LNCAP (cell line): Measurements from ENCODE around the gene SLC36A2.

Experiments used
- CTCF ChIP-seq: fragments of 450-650 bp; IDR thresholded peaks from 2 replicates; pipeline ENCODE4 v1.5.1; 2017; ENCODE audit warnings: mild to moderate bottlenecking

The SLC36A2 gene

DNA sequence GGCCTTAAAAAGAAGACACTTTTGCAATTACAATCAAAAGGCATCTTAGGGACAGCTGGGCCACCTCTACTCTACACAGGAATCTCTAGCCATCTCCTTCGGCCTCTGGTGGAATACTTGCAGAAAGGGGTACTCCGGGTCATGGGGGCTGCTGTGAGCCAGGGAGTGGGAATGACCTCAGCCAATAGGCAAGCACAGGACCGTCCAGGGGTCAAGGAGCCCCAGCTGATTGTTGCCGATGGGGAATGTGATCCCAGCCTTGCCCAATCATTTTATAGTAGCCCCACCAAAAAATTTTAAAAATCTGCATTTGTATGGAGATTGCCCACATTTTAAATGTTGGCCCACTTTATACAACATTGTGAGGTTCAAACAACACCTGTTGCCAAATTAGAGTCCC, 26.9 kb downstream of the SLC36A2 start:
- no peak for TF ChIP-seq CTCF

DNA sequence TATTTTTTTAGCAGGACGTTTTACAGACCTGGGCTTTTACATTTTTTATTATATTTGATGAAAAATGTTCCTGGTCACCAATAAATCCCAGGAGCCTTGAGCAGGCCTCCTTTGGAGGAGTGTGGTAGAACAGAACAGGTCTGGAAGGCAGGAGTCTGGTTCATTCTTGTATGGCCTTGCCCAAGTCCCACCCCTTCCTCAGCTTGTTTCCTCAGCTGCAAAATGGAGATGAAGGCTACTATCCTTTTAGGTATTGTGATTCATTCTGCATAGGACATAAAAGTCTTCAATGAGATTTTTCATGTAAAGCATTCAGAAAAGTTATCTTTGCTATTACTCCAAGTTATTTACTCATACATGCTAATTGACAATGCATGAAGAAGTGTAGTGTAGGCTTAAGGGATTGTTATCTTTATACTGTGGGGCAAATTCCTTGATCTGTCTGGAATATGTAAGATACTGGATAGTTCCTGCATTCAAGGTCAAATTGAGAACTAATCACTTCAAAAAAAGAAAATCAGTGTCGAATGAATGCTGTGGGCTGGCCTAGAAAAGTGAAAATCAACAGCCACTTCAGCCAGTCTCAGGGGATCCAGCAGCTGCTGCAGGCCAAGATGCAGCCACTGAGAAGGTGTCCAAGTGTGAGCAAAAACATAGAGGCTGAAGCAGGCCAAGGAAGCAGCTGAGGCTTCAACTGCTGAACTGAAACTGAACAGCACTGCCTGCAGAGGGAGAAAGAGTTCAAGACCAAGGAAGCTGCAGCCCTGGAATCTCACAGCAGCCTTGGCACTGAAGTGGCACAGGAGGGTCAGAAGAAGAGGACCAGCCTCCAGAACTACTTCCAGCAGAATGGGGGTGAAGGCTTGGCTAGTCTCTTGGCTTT, 28.3 kb downstream of the SLC36A2 start:
- TF ChIP-seq CTCF = peak; percentile 32

DNA sequence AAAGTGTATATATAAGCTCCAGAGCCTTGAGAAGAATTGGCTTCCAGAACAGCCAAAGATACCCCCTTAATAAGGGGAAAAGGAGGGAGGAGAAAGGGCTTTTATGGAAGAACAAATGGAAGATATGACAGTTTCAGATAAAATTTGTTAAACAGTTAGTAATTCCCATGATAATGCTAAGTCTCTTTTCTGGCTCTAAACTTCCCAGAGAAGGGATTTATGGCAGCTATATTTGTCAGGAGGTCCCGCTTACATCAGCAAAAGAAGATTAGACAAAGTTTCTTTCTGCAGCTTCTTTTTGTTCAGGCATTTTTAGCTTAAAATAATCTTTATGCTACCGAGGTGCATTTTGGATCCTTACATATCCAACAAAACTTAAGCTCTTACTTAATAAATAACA, 29.5 kb downstream of the SLC36A2 start:
- TF ChIP-seq CTCF = no peak

GRCh38 chr5:151315998-151316597, 31.3 kb downstream of the SLC36A2 start:
- peak; percentile 94 for TF ChIP-seq CTCF

GRCh38 chr5:151313357-151313756, 34.0 kb downstream of the SLC36A2 start:
- no peak for TF ChIP-seq CTCF

DNA sequence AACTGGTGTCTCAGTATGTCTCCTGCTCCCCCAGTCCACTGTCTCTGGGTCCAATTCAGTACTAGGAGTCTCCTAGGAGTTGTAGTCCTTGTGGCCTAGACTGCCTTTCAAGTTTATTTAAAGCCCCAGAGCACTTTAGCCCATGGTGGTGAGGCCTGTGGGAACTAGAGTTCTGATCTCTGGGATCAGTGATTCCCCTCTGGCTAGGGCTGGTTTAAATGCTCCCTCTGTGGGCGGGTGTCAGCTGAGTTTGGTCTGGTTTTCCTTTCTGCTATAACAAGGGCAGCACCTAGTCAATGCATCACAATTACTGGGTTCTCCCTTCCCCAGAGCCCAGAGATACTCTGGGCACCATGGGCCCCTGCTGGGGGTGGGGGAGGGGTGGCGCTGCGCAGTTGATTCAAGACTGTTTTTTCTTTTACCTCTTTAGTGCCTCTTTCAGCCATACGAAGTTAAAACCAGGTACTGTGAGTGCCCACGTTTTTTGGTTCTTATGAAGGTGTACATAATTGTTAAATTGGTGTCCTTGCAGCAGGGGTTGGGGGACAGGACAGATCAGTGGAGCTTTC, 34.5 kb downstream of the SLC36A2 start:
- TF ChIP-seq CTCF = no peak

DNA sequence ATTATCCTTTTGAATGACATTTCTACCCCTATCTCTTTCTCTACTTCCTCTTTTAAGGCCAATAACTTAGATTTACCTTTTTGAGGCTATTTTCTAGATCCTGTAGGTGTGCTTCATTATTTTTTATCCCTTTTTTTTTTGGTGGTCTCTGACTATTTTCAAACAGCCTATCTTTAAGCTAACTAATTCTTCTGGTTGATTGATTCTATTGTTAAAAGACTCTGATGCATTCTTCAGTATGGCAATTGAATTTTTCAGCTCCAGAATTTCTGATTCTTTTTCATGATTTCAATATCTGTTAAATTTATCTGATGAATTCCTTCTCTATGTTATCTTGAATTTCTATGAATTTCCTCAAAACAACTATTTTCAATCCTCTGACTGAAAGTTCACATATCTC, 36.4 kb downstream of the SLC36A2 start:
- TF ChIP-seq CTCF = no peak
